AG10803 (cell line): ENCODE results near the gene CAMK4.
"Not testable (repeated sequence)": the region's sequence is repeated elsewhere in the genome, so short reads cannot be mapped to it uniquely, and the experiment has no call there.

Experiments used
- DNase-seq: peaks from one replicate; pipeline ENCODE4 v3.0.0; 2010; ENCODE audit warnings: low read depth
- H3K4me3 ChIP-seq: 2 replicates; pipeline ENCODE4 v1.5.1; 2011; ENCODE audit warnings: mild to moderate bottlenecking, low read length, control low read depth
- CTCF ChIP-seq: conservative IDR thresholded peaks from 2 replicates; pipeline ENCODE4 v1.5.1; 2011; ENCODE audit warnings: mild to moderate bottlenecking, low read length, control low read depth, inconsistent platforms

Gene CAMK4

GRCh38 chr5:111353035-111353434 is 128.9 kb downstream of the CAMK4 start:
- no peak for TF ChIP-seq CTCF
- no peak for DNase-seq
- no peak overlapping the region for H3K4me3 ChIP-seq

DNA sequence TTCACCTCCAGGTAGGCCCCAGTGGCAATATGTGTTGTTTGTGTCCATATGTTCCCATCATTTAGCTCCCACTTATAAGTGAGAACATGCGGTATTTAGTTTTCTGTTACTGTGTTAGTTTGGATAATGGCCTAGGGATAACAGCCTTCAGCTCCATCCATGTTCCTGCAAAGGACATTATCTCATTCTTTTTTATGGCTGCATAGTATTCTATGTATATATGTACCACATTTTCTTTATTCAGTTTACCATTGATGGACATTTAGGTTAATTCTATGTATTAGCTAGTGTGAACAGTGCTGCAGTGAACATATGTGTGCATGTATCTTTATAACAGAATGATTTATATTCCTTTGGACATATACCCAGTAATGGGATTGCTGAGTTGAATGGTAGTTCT is 134.5 kb downstream of the CAMK4 start:
- not testable (repeated sequence) for DNase-seq, H3K4me3 ChIP-seq

- no peak for TF ChIP-seq CTCF
- DNase-seq, result no peak
Observed at GRCh38 chr5:111360173-111360572, 136.0 kb downstream of the CAMK4 start.

DNA sequence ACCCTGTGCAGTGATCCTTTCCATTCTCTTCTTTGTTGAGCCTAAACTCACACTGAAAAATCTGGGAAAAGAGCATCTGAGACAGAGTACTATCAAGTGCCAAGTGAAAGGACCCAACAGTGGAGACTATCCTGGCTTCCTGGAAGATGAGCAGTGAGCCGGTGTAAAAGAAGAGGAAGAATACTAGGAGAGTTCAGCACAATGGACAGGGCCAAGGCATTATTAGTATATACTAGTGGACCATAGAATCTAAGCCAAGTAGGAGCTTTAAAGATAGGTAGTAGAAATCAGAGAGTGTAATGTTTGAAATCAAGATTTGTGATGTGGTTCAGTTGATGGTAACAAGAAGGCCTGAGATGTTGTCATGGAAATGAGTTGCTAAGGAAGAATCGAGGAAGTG is 140.8 kb downstream of the CAMK4 start:
- TF ChIP-seq CTCF, result no peak
- no peak for DNase-seq
- no peak overlapping the region for H3K4me3 ChIP-seq

More at GRCh38 chr5:111360173-111360572, 136.0 kb downstream of the CAMK4 start:
- H3K4me3 ChIP-seq, result no peak overlapping the region

DNA sequence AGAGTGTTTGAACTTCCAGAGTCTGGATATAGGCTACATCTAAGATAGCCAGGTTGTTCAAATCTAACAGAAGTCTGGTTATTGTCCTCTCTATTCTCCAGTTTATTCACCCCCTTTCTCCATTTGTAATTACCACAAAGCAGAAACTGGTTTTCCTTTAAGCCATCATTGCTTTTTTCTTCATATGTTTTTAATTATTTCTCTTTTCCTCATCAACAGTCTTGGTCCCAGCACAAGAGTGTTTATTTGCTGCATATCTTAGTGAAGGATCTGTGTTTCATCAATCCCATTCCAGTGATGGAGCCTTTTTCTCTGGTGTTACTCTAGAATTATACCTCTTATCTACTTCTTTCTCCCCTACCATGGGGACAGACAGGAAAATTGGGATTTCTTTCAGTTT is 142.2 kb downstream of the CAMK4 start:
- no peak overlapping the region for H3K4me3 ChIP-seq
- no peak for DNase-seq
- TF ChIP-seq CTCF, result no peak

DNA sequence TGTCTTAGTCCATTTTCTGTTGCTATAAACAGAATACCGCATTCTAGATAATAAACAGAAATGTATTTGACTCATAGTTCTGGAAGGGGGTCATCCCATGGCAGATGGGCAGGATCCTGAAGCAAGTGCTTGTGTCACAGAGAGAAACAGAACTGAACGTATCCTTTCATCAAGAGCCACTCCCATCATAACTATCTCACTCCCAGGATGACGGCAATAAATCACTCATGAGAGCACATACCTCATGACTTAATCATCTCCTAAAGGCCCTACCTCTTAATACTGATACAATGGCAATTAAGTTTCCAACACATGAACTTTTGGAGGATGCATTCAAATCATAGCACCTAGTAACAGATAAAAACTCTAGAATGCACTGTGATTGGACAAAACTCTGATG is 142.9 kb downstream of the CAMK4 start:
- no peak for TF ChIP-seq CTCF
- no peak for DNase-seq
- H3K4me3 ChIP-seq, result no peak overlapping the region

GRCh38 chr5:111372799-111373198 is 148.6 kb downstream of the CAMK4 start:
- TF ChIP-seq CTCF, result no peak
- H3K4me3 ChIP-seq, result no peak overlapping the region
- DNase-seq, result no peak

DNA sequence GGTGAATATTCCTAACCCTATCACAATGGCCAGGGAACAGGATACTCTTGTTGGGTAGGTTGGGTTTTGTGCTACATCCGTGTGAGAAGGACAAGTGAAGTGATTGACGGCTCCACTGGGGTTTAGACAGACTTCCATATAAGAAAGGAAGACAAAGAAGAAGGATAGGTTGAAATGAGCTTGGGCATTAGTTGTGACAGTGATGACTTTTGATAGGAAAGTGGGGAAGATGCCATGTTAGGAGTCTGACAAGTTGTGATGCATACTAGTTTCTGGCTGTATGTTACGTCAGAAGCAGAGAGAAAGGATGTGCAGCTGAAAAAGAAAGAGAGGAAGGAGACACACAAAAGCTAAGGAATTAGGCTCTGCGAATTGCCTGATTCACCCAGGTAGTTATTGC is 150.2 kb downstream of the CAMK4 start:
- H3K4me3 ChIP-seq, result no peak overlapping the region
- no peak for TF ChIP-seq CTCF
- no peak for DNase-seq
